ENCODE measurements around the gene VSTM4.

- TF ChIP-seq CTCF (conservative IDR thresholded peaks at IDR 0.05 in 1 of 2, IDR thresholded peaks at IDR 0.05 in 1 of 2; ENCODE audit: low read depth in 1 of 2, low read length in 2 of 2), result no peak
- TF ChIP-seq EZH2 (IDR thresholded peaks at IDR 0.05; ENCODE audit: low read length, missing control alignments), result no peak
These were observed 4.0 kb downstream of the VSTM4 start for GRCh38 chr10:49111320-49111698.
